ENCODE data around the gene FTCD.

GRCh38 chr21:46173573-46173972, 18.2 kb upstream of the FTCD start:
- TF ChIP-seq CTCF (conservative IDR thresholded peaks at IDR 0.05; ENCODE audit: low read depth, low read length) (no peak), EZH2phosphoT487 (IDR thresholded peaks at IDR 0.05; ENCODE audit: borderline replicate concordance, low read length) (no peak)
